ENCODE measurements around the gene RHBDD3.

RHBDD3 gene

DNA sequence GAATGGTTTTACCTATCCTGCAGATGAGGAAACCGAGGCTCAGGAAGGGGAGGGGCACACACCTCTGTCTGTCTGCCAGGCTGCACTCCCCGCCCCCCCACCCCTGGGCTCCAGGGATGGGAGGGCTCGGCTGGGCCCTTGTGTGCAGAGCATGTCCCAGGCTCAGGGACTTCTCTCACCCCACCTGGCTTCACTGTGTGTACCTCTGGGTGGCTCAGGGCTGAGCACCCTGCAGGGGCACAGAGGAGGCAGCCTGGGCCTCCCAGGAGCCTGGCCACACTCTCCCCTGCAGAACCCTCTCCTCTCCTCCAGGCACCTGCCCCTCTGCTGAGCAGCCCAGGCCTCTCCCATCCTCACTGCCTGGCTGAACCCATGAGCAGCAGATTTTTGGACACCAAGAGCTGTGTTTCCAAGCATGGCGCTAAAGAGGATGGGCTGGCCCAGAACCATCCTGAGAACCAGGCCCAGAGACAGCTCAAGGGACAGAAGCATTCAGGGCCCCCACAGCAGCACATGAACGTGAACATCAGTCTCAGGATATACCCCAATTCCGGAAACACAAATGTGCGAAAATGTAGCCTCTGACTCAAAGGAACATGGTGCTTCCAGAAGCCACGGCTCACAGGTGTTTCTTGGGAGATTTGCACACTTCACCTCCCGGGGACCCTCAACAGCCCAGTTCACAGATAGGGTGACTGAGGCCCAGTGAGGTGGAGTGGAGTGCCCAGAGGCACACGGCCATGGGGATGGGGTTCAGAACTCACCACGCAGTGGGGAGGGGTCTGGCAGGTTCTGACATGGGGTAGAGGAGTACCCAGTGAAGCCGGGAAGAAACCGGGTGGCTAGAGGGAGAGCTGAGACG is 51.5 kb downstream of the RHBDD3 start:
- no peak for DNase-seq

DNA sequence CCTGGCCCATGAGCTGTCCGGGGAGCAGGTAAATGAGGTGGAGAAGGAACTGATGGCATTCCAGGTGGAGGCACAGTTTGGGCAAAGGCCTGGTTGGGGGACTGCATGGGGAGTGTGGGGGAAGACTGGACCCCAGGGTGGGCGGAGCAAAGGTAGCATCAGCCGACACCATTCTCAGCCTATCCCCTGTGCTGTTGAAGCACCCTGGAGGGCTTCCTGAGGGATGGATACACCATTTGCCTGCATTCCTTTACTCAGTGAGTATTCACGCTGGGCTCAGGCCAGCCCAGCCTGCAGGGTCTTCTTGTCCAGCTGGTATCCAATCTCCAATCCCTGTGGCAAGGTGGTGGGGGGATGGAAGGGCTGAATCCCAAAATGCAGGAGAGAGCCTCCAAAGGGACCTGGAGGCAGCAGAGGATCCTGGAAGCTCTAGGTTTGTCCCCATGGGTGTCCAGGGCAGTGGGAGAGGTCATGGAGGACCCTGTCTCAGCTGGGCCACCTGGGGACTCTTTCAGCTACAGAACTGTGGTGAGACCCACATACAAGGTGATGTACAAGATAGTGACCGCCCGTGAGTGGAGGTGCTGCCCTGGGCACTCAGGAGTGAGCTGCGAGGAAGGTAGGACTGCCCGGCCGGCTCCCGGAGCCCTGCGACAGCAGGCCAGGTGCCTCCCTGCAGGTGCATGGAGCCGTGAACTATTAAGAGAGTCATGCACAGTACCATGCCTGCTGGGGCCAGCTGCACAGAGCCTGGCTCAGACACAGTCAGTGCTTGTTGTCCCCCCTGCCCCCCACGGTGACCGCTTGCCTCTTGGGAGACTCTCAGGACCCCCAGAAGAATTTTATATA is 52.5 kb downstream of the RHBDD3 start:
- no peak for DNase-seq

GRCh38 chr22:29214232-29214631 is 53.5 kb downstream of the RHBDD3 start:
- no peak for DNase-seq

GRCh38 chr22:29213493-29213892 is 54.3 kb downstream of the RHBDD3 start:
- DNase-seq: no peak

- no peak for DNase-seq
These were observed 55.0 kb downstream of the RHBDD3 start for GRCh38 chr22:29212743-29213142.

- DNase-seq: no peak
These were observed 56.3 kb downstream of the RHBDD3 start for GRCh38 chr22:29211466-29211865.

DNA sequence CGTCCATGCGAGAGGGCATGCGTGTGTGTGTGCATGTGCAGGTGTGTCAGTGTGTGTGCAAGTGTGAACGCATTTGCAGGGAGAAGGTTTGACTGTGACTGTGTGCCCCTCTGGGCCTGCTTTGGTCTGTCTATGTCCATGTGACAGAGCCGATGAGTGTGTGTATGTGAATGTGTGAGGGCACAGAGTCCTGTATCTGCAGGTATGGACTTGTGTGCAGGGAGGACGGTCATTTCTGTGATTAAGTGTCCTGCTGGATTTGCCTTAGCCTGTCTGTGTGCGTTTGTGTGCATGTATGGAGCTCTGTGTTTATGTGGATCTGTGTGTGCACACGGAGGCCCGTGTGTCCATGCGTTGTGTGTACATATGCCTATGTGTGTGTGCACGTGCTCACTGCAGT is 56.7 kb downstream of the RHBDD3 start:
- no peak for DNase-seq
